CD4-positive, alpha-beta T cell (primary cell): ENCODE data around the gene DDX52. TPM values are rescaled to one million over a fixed set of nuclear protein-coding genes. Genes with fewer than 3 reads are reported as not detected.

Source experiments
- ATAC-seq: fragments of 200-7000 bp; cut with Tn5 transposase; one replicate; pipeline ENCODE4 v1.10.0; 2022; ENCODE audit warnings: mild to moderate bottlenecking; ENCODE audit not compliant: poor library complexity
- CTCF ChIA-PET: fragments of 350-600 bp; sonication (Branson Sonifier 250); formaldehyde crosslinking; loops from one replicate; lab custom pipeline; 2021; ENCODE audit warnings: antibody characterized with exemption, inconsistent platforms; lab: Charles Lee
- POLR2A ChIA-PET: fragments of 350-600 bp; sonication (Branson Sonifier 250); formaldehyde crosslinking; loops from one replicate; lab custom pipeline; 2021; ENCODE audit warnings: antibody characterized with exemption, inconsistent platforms; lab: Charles Lee
- DNase-seq, 14 experiments: peaks; one replicate each; pipeline ENCODE4 v3.0.0-alpha.2; 2013 to 2020; ENCODE audit warnings: mixed read lengths in 2 of 14
- H3K27ac ChIP-seq, 2 donors: one replicate each; pipeline versions ENCODE4 v1.5.1 to v1.7.0; 2013; ENCODE audit warnings: low read length in 2 of 2, low read depth in 1 of 2, mild to moderate bottlenecking in 1 of 2
- H3K27me3 ChIP-seq, 2 experiments: 1 replicate in 1 of 2; 2 replicates in 1 of 2; pipeline versions ENCODE4 v1.6.1 to v1.7.0; 2013; ENCODE audit warnings: low read length in 2 of 2, control low read depth in 1 of 2, mild to moderate bottlenecking in 1 of 2, moderate library complexity in 1 of 2; ENCODE audit not compliant: insufficient read depth in 2 of 2, control insufficient read depth in 1 of 2
- H3K36me3 ChIP-seq: one replicate; pipeline ENCODE4 v1.6.1; 2013; ENCODE audit warnings: low read length, control low read depth; ENCODE audit not compliant: insufficient read depth
- H3K4me1 ChIP-seq: one replicate; pipeline ENCODE4 v1.6.1; 2013; ENCODE audit warnings: low read length, control low read depth; ENCODE audit not compliant: insufficient read depth
- H3K4me3 ChIP-seq: one replicate; pipeline ENCODE4 v1.5.1; 2013; ENCODE audit warnings: mild to moderate bottlenecking, low read length, moderate library complexity
- H3K9me3 ChIP-seq, 2 experiments: 1 replicate in 1 of 2; 2 replicates in 1 of 2; pipeline versions ENCODE4 v1.6.1 to v1.7.0; 2013; ENCODE audit warnings: low read length in 2 of 2, mild to moderate bottlenecking in 2 of 2, control low read depth in 1 of 2, moderate library complexity in 1 of 2; ENCODE audit not compliant: control insufficient read depth in 1 of 2, insufficient read depth in 1 of 2
- H3K27ac Mint-ChIP-seq: one replicate; pipeline ENCODE4 v1.8.0; 2020; ENCODE audit warnings: mixed read lengths
- H3K27me3 Mint-ChIP-seq: one replicate; pipeline ENCODE4 v1.8.0; 2021; ENCODE audit warnings: mixed read lengths
- H3K36me3 Mint-ChIP-seq: one replicate; pipeline ENCODE4 v1.8.0; 2021; ENCODE audit warnings: low read depth, mixed read lengths
- H3K4me1 Mint-ChIP-seq: one replicate; pipeline ENCODE4 v1.8.0; 2021; ENCODE audit warnings: low read depth, mixed read lengths
- H3K4me3 Mint-ChIP-seq: one replicate; pipeline ENCODE4 v1.8.0; 2020; ENCODE audit warnings: mild to moderate bottlenecking, mixed read lengths
- H3K9me3 Mint-ChIP-seq: one replicate; pipeline ENCODE4 v1.8.0; 2020; ENCODE audit warnings: mixed read lengths
- intact Hi-C, 2 experiments: fragments of 100-400 bp; cut with DNase I in 1 of 2; cut with micrococcal nuclease in 1 of 2; formaldehyde crosslinking; loops; one replicate each; pipeline versions ENCODE4 v1.15.1 to v1.9.0; 2023 to 2025; cut with DNase I, micrococcal nuclease
- total RNA-seq, 174 experiments: library from RNA in 2 of 174; stranded (reverse) in 2 of 174; gene quantifications; one replicate each; pipeline ENCODE4 v1.2.3 and lab custom pipeline; 2021 to 2026
- TF ChIP-seq, protein P1 (sequence below): fragments of 200-600 bp; IDR thresholded peaks from one replicate; pipeline ENCODE4 v1.8.0; 2022; ENCODE audit warnings: antibody characterized with exemption, mild to moderate bottlenecking

DDX52 gene
- total RNA-seq, 2 experiments from 2014 or later: 27.4 to 30.1 TPM

DNA sequence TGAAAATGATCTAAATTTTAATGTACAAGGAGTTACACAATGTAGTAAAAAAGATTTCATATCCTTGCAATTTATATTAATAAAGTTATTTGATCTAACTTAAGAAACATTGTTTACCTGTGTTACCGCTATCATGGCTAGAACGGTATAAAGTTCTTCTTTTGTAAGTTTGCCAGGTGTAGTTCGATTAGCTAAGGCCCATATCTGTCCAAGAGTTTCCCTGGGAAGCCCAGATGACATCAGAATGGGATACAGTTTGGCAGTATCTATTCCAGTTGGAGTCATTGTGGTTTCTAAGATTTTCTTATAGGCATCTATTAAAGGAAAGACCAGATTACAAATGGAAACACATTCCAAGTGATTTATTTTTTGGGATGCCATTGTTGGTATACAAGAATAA, 71.6 kb downstream of the DDX52 start:
- Histone ChIP-seq H3K9me3 (no peaks in the 10 kb centered on the region), H3K4me1 (no peaks in the 10 kb centered on the region), H3K36me3 (peaks cover 90% of the 10 kb centered on the region), H3K27ac (no peak overlapping the region), H3K4me3 (no peak overlapping the region), H3K27me3 (no peaks in the 10 kb centered on the region)
- no peak for ATAC-seq
- no peak overlapping the region for H3K27ac Mint-ChIP-seq
- TF ChIP-seq, protein P1, sequence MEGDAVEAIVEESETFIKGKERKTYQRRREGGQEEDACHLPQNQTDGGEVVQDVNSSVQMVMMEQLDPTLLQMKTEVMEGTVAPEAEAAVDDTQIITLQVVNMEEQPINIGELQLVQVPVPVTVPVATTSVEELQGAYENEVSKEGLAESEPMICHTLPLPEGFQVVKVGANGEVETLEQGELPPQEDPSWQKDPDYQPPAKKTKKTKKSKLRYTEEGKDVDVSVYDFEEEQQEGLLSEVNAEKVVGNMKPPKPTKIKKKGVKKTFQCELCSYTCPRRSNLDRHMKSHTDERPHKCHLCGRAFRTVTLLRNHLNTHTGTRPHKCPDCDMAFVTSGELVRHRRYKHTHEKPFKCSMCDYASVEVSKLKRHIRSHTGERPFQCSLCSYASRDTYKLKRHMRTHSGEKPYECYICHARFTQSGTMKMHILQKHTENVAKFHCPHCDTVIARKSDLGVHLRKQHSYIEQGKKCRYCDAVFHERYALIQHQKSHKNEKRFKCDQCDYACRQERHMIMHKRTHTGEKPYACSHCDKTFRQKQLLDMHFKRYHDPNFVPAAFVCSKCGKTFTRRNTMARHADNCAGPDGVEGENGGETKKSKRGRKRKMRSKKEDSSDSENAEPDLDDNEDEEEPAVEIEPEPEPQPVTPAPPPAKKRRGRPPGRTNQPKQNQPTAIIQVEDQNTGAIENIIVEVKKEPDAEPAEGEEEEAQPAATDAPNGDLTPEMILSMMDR: no peak
- H3K27me3 Mint-ChIP-seq: no peaks in the 10 kb centered on the region
- no peak overlapping the region for H3K4me3 Mint-ChIP-seq
- no peaks in the 10 kb centered on the region for H3K9me3 Mint-ChIP-seq
- DNase-seq: no peak
- intact Hi-C loops: no loop called here
- peaks cover 94% of the 10 kb centered on the region for H3K36me3 Mint-ChIP-seq
- ChIA-PET POLR2A (interaction anchor here (0.7 kb wide), 1 partner anchor 10 kb away, joined by 3 read pairs; no protein-coding TSS in a partner anchor), CTCF (interaction anchor here (1.0 kb wide), 1 partner anchor 38 kb away, joined by 4 read pairs; the partner anchor contains the start of gene SYNRG)
- H3K4me1 Mint-ChIP-seq: peaks cover 10% of the 10 kb centered on the region

DNA sequence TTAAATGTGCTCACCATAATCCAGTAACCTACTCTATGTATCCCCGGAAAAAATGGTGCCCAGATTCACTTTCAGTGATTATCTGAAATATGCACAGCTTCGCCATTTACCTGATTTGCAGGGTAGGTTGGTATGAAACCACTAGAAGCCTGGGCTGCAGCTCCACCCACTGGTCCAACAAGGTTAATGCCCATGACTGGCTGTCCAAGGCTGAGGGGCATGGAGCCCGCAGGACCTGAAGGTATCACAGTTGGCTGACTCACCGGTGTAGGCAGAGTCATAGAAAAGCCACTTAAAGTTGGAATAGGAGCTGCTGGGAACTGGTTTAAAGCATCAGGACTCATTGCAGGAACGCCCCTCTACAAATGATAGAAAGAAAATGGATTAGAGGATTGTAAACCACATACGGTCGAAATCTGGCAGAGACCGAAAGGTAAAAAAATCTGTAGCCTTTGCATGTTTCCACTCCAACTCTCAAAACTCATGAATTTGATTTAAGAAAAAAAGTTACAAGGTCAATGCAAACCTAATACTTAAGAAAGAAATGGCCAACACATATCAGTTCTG, 72.6 kb downstream of the DDX52 start:
- Histone ChIP-seq H3K9me3 (no peaks in the 10 kb centered on the region), H3K4me1 (no peaks in the 10 kb centered on the region), H3K36me3 (peaks cover 84% of the 10 kb centered on the region), H3K4me3 (no peak overlapping the region), H3K27ac (no peak overlapping the region), H3K27me3 (no peaks in the 10 kb centered on the region)
- Mint-ChIP-seq H3K27ac (no peak overlapping the region), H3K4me3 (no peak overlapping the region), H3K36me3 (peaks cover 87% of the 10 kb centered on the region), H3K4me1 (peaks cover 10% of the 10 kb centered on the region), H3K27me3 (no peaks in the 10 kb centered on the region), H3K9me3 (no peaks in the 10 kb centered on the region)
- peak in 7 of 14 experiments; percentile 2 to 39 (median 33) for DNase-seq
- intact Hi-C loops: no loop called here
- ChIA-PET POLR2A (interaction anchor here (0.9 kb wide), 1 partner anchor 9 kb away, joined by 5 read pairs; no protein-coding TSS in a partner anchor), CTCF (interaction anchor here (1.0 to 1.4 kb wide), 4 partner anchors 9 to 39 kb away, joined by 3 to 7 read pairs (median 3); partner anchors contain the start of gene SYNRG)
- TF ChIP-seq, protein P1: no peak
- peak; percentile 57 for ATAC-seq

DNA sequence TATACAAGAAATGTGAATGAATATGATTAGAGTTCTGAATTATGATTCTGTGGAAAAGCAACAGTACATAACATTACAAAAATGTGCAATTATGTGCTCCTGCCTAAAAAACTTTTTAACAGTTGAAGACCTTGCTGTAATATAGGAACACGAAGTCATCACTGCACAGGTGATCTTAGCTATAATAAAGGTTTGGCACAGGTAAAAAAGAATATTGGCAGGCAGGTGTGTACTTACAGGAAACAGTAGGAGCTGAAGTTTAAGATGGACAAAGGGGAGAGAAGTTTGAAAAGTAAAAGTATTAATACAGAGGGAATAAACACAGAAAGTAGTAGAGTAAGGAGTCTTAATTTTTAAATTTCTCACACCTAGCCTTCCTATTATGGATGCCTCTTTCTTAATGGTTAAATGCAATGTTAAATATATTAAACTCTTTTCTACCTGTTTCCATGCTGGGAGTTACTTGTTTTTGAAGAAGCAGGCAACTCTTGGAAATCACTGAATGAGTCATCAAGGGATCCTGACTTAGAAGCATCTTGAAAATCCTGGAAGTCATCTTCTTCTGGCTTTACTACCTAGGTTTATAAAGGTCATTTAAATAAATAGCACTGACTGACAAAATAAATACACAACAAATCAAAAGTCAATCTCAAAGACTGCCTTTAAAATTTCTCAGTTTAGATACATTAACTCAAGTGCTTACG, 74.7 kb downstream of the DDX52 start:
- H3K27me3 Mint-ChIP-seq: no peaks in the 10 kb centered on the region
- H3K9me3 Mint-ChIP-seq: no peaks in the 10 kb centered on the region
- ChIA-PET CTCF (interaction anchor here (0.6 kb wide), 1 partner anchor 18 kb away, joined by 3 read pairs; no protein-coding TSS in a partner anchor), POLR2A (no interaction called here)
- H3K36me3 Mint-ChIP-seq: peaks cover 86% of the 10 kb centered on the region
- no peak for DNase-seq
- no peak overlapping the region for H3K27ac ChIP-seq
- ATAC-seq: no peak
- TF ChIP-seq, protein P1: no peak
- no peaks in the 10 kb centered on the region for H3K4me1 ChIP-seq
- H3K27me3 ChIP-seq: no peaks in the 10 kb centered on the region
- intact Hi-C loops: no loop called here
- H3K36me3 ChIP-seq: peaks cover 80% of the 10 kb centered on the region
- no peak overlapping the region for H3K4me3 Mint-ChIP-seq
- H3K9me3 ChIP-seq: no peaks in the 10 kb centered on the region
- no peak overlapping the region for H3K27ac Mint-ChIP-seq
- no peak overlapping the region for H3K4me3 ChIP-seq
- peaks cover 17% of the 10 kb centered on the region for H3K4me1 Mint-ChIP-seq
